PC-9 (cell line): ENCODE results near the gene FBXW10.
"Not testable (repeated sequence)": the region's sequence is repeated elsewhere in the genome, so short reads cannot be mapped to it uniquely, and the experiment has no call there.

Experiments used
- CTCF ChIP-seq: fragments of 200-600 bp; sonication (generic); conservative IDR thresholded peaks from 2 replicates; pipeline ENCODE4 v1.6.1; 2017; ENCODE audit warnings: mixed run types, antibody characterized with exemption, mild to moderate bottlenecking, moderate library complexity
- EZH2 ChIP-seq: fragments of 200-600 bp; sonication (generic); IDR thresholded peaks from 2 replicates; pipeline ENCODE4 v1.8.0; 2017; ENCODE audit warnings: antibody characterized with exemption, low read depth

GRCh38 chr17:18747501-18747900 lies 3.6 kb downstream of the FBXW10 start:
- TF ChIP-seq CTCF, EZH2: not testable (repeated sequence)
